H4 (cell line): ENCODE results near the gene CCDC93. TPM values are rescaled to one million over a fixed set of nuclear protein-coding genes. Genes with fewer than 3 reads are reported as not detected.
"Not testable (repeated sequence)": the region's sequence is repeated elsewhere in the genome, so short reads cannot be mapped to it uniquely, and the experiment has no call there.

ENCODE experiments used
- DNase-seq: peaks from one replicate; pipeline ENCODE4 v3.0.0-alpha.2; 2015; ENCODE audit warnings: low spot score
- total RNA-seq: library from RNA; depleted of rRNA; stranded (reverse); fragments of >200 nt; shearing (Covaris generic); gene quantifications from 2 replicates; pipeline ENCODE4 v1.2.3, GENCODE V29; 2014

The CCDC93 gene
- total RNA-seq, 1 experiment from 2014 or later, result 8.1 TPM

DNA sequence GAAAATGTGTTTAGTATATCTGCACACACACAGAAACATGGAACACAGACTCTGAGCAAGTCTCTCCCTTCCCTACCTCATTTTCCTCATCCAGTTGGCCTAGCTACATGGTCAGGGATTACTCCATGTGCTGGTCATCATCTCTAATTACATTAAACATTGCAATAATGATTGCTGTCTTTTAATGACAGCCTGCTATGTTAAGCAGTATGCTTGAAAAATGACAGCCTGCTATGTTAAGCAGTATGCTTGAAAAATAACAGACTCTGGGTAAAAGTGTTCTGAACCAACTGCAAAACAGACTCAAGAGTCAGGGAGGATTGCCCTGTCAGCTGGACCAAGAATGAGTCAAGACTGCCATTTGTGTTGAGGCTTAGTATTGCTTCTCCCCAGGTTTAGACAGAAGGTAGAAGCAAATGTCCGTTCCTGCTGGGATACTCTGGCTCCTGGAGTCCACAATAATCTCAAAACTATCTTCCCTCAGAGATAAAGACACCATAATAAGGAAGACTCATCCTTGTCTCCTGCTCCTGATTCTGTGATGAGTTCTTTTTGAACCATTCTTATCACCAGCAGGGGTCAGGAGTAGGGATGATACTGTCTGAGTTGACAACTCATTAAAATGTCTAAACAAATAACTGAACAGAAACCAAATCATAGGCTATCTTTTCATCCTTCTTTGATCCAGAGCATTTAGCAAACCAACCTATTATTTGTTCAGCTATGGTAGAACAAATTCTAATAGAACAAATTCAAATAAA lies 57.7 kb downstream of the CCDC93 start:
- DNase-seq, result no peak

DNA sequence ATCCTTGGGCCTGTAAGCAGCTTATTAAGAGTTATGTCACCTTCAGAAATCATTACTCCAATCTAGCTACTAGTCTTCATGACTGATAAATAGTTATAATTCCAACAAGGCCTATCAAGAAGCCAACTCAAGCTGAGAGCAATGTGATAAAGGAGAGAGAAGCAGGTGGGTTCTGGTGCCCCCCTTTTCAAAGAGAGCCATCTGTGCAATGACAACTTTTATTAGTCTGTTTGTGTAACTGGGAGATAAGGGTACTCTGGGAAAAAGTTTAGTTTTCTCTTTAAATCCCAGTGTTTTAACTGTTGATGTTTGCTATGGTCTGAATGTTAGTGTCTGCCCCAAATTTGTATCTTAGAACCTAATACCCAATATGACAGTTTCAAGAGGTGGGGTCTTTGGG lies 60.6 kb downstream of the CCDC93 start:
- DNase-seq, result no peak

DNA sequence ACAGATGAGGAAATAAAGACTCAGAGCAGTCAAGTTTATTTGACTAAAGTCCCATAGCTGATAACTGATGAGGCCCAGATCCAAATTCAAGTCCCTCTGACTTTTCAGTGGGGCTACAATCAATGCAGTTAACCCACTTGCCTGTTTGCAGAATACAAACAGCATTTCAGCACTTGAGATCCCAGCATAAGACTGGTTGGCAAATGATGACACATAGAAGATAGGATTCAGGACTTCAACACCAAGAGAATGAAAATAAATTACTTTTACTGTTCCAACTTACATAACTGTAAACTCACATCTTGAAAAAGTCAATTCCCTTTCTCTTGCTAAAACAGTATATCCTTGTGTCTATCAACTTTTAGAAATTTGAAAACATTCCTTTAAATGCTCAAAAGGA lies 61.2 kb downstream of the CCDC93 start:
- no peak for DNase-seq

DNA sequence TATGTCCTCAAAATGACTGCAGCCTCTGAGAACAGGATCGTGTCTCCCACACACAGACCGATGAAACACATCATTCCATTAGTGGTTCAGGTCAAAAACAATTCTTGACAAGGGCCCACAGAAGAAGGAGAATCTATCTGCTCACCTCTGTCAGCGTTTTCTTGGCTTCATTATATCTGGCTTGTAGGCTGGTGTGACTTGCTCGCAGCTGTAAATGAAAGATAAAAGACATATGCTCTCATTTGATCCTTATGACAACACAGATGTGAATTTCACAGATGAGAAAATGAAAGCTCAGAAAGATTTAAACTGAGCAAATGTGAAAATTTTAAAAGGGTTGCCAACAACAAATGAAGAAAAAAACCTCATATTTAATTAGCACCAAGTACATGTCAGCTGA lies 61.6 kb downstream of the CCDC93 start:
- no peak for DNase-seq

DNA sequence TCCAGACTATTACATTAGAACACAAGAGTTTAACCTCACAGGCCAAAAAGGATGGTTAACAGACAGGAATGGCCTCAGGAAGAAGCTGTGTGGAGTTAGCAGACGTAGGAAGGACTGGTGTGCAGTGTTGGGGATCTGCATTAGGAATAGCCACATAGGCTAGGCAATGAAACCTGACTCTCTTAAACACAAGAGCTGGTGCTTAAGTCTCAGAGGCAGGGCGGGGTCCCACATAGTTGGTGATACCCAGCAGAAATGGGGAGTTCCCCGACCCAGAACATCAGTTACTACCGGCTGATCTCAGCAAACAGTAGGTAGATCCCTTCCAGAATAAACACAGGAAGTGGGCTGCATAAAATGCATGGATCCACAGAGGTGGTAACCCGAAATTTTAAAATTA lies 64.1 kb downstream of the CCDC93 start:
- no peak for DNase-seq

DNA sequence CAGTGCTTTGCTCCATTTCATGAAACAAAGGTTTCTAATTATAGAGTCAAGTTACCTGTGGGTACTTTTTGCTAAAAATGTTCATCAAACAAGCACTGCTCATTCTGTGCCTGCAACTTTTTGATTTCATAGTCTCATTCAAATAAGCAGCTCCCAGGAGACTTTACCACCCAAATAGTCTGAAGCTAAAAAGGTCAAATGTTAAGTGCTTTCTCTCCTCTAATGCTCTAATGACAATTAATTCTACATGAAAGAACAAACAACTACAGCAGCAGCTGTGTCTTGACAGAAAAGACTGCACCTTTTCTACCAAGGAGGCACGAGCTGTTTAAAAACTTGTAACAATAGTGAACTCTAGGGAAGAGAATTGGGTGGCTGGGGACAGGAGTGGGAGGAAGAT lies 65.3 kb downstream of the CCDC93 start:
- DNase-seq, result no peak

DNA sequence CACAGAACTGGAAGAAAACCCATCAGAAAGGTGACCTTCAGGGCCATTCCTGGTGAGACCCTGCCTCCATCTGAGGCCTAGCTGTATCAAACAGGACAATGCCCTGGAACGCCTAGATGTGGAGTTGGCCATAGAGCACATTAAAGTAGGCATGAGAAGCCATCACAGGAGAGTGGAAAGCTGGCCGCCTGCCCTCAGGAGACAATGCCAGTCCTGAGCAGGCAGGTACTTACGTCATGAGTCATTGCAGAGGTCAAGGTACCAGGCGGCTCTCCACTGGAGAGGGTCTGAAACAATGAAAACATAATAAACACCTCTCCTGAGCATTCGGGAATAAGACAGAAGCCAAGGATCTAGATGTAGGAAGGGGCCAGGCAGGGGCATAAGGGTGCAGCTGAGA lies 68.6 kb downstream of the CCDC93 start:
- DNase-seq, result no peak

DNA sequence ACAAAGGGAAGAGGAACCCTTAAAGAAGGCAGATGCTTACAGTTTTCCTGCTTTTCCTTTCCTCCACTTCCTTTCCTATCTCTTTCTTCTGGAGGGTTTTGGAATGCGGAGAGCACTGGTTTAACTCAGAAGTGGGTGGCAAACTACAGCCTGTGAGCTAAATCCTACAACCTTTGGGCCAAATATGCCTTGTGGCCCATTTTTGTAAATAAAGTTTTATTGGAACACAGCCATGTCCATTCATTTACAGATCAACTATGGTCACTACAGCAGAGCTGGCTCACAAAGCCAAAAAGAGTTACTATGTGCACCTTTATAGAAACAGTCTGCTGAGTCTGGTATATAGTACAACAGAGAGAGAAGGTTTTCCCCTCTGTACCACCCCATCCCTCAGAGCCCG lies 69.1 kb downstream of the CCDC93 start:
- DNase-seq, result no peak

DNA sequence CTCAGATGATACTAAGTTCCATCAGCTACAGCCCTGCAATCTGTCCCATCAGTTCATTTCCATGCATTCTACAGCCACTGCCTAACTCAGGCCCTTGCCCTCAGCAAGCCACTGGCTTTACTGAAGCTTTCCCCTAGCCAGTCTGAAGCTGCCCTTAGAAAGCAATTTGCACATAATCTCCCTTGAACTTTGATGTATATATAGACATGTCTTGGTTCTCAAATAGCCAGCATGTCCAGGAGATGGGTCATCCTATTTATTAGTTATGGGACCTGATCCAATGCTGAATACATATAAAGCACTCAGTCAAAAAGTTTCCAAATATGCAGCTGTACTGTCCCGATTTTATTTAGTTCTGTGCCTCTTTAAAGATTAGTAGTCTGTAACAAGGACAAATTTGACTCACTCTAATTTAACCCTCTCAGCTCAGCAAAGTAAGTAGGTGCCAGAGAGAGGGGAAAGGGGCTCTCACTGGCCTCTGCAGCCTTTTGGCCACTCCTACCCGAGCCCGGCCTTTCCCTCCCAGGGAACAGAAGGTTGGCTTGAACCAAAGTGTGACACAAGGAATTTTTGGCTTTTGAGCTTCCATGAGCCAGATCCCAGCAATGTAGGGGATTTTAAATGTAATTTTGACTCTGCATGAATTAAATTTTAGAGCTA lies 70.7 kb downstream of the CCDC93 start:
- no peak for DNase-seq

DNA sequence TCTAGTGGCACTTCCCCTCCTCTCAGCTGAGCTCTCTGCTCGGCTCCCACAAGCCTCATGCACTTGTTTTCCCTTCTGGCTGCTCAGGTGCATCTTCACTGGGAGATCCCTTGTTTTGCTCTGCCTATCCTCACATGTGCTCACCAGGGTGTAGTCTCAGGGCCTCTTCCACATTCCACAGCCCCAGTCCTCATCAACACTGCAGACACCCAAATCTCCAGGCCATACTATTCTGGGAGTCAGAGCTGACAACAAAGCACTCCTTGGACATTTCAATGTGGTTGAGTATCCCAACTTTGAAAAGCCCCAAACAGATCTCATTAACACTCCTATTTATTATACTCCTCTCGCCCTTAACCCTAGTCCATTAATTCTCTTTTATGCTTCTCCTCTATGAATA lies 71.3 kb downstream of the CCDC93 start:
- DNase-seq, result no peak

DNA sequence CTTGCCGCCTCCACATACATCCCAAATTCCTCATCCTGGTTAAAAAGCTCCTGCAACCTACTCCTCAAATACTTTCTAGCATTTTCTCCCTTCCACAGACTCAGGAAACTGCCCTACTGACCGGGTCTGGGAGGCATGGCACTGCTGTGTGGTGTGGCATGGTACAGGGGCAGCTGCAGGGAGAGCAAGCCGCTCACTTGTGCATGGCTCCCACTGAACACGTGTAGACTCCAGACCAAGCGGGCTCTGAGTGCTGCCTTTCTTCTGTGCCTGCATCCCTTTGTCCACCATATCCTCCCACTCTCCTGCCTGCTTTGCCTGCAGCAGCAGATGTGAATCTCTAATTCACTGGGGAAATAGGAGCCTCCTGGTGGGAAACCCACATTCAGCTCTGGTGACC lies 72.2 kb downstream of the CCDC93 start:
- no peak for DNase-seq

DNA sequence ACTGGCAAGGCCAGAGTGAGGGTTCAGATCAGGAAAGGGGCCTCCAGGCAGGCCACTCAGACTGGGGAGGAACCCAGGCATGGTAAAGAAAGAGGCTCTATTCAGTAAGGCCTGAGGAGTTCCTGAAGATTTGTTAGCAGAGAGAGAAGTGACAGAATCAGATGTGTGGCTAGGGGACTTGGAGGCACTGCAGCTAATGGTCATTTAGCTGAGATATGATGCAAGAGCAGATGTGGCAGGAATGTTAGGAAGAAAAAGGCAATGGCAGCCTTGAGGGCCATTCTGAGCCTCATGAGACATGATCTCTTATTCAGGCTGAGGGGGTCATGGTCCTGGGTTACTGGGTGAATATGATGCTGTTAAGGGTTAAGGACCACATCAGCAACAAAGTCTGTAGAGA lies 73.4 kb downstream of the CCDC93 start:
- DNase-seq, result no peak

DNA sequence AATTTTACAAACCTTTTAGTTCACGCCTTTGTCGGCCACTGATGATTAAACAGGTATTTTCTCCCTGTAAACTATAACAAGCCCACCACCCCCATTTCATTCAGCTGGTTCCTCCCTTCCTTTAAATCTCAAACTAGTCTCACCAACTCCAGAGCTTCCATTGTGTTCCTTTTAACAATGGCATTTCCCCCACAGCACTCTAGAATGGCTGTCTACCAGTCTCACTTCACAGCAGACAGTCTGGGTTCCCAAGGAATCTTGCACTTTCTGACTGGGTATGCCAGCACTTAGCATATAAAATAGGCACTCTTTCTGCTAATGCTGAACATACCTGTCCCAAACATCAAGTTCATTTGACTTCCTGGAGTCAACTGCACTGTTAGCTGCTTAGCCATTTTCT lies 75.3 kb downstream of the CCDC93 start:
- no peak for DNase-seq

DNA sequence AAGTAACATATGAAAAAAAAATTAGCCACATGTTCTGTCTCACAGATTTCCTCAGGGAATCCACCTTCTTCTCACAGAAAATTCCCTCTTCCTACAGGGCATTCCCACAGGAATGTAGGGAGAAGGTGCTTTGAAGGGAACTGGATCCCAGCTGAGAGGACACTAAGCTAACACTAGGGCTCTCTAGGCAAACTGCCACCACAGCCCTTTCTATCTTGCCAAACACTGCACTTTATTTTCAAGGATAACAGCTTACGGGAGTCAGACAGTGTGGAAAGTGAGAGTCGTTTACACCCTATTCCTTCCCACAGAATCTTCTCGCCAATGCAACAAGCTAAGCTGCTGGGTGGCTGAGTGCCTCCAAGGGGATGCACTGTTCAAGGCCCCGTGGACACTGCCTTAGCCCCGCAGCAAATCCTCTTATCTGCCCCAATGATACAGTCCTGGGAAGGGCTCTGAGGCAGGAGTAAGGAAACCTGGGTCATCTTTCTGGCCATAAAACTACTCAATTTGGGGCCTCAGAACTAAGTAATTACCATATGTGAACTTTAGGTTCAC lies 76.9 kb downstream of the CCDC93 start:
- DNase-seq, result no peak

DNA sequence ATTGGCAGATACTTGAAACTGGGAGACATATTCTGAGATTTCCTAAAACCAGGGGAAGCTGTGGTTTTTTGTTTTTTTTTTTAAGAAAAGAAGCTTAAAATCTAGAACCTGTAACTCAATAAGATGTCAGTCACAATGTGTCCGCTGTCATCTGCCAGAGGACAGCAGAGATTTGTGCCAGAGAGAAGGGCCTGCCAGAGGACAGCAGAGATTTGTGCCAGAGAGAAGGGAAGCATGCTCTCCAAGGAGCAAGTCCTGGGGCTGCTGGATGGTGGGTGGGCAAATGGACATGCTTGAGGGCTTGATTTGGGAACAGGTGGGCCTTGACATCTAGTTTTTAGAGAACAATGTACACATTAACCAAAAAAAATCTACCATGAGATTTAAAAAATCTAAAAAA lies 77.9 kb downstream of the CCDC93 start:
- DNase-seq, result no peak

DNA sequence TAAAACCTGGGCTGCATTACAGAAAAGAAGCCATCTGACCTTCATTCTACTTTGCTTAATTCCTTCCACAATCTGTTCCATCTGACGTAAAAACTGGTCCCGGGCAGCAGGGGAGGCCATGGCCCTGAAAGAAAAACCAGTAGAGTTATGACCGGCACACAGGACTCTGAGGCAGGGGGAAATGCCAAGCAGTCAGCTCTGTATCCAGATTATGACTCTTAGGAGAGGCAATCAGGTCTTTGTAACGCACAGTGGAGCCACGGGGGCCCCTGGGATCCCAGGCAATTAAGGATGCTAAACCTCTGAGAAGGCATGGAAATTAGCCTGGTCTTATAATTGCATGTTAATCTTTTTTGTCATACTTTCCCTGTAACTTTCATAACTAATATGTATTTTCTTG lies 78.4 kb downstream of the CCDC93 start:
- no peak for DNase-seq

DNA sequence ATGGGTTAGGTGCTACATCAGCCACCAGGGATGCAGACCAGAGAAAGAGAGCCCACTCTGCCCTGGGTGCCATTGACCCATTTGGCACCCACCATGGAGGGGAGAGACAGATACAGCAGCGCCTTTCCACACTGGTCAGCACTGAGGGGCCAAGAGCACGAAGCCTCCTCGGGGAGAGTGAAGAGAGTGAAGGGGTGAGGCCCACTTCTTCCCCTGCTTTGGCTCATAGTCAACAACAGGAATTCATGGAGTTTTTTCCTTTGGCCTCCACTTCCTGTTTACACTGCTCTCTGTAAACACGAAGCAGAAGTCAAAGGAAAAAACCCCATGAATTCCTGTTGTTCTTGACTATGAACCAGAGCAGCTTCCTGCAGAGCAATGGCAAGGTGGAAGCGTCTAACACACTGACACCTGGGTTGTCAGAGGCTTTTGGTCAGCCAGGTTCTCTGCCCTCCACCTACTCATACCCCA lies 80.0 kb downstream of the CCDC93 start:
- DNase-seq, result no peak

DNA sequence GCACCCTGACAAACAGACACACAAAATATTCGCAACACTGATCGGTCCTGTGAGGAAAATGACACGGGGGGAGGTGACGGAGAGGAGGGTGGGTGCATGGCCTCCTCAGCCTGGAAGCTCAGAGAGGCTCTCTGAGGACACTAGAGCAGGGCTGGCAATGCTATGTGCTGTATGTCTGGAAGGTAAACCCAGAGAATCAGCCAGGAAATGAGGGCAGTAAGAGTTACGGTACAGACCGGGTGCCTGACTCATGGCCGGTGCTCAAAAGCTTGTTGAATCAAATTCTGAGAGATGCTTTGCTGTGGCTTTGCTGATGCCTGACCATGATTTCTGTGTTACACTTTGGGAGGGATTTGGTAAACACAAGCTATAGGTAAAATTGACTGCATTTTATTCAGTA lies 81.9 kb downstream of the CCDC93 start:
- no peak for DNase-seq

DNA sequence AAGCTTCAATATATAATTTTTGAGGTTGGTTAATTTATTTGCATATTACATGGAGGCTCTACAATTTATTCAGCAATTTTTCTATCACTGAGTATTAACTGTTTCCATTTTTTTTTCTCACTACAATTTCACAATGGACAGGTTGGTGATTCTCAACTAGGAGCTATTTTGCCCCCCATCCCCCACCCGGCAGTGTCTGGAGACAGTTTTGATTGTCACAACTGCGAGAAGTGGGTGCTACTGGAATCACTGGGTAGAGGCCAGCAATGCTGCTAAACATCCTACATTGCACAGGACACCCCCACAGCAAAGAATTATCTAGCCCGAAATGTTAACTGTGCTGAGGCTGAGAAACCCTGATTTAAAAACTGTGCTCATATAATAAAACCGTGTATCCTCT lies 82.6 kb downstream of the CCDC93 start:
- DNase-seq, result no peak

DNA sequence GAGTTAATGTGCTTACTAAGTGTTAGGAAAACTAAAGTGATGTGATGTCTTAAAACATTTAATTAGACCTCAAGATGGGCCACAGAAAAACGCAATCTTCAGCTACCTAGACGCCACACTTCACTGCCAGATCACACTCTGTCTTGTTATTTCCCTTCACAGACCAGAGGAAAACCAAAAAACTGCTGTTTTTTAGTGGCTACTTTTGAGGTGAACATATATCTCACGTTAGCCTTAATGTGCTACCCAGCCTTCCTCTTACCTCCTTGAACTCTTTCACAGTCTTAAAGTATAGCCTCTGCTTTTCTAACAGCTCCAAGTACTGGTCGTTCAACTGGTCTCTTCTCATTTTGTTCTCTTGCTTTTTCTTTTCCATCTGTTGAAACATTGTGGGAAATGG lies 83.1 kb downstream of the CCDC93 start:
- no peak for DNase-seq

DNA sequence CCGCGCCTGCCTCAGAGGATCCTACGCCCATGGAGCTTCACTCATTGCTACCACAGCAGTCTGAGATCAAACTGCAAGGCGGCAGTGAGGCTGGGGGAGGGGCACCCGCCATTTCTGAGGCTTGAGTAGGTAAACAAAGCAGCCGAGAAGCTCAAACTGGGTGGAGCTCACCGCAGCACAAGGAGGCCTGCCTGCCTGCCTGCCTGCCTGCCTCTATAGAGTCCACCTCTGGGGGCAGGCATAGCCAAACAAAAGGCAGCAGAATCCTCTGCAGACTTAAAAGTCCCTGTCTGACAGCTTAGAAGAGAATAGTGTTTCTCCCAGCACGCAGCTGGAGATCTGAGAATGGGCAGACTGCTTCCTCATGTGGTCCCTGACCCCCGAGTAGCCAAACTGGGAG lies 90.4 kb downstream of the CCDC93 start:
- DNase-seq, result not testable (repeated sequence)

DNA sequence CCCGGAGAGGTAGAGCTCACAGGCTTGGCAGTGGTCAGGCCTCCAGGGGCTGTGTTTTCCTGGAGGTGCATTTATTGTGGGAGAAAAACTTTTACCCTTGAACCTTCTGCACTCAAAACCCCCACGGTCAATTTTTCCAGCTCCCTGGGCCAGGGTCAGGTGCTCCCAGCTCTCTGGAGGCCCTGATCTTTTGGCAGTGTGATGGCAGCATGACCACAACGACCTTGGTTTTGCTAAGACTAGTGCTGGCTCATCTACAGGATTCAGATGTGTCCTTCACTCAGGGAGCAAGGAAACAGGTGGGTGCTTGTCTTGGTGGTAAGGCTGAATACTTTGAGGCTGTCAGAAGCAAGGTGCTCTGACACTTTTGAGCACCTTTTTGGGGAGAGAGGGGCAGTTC lies 92.3 kb downstream of the CCDC93 start:
- DNase-seq, result no peak

DNA sequence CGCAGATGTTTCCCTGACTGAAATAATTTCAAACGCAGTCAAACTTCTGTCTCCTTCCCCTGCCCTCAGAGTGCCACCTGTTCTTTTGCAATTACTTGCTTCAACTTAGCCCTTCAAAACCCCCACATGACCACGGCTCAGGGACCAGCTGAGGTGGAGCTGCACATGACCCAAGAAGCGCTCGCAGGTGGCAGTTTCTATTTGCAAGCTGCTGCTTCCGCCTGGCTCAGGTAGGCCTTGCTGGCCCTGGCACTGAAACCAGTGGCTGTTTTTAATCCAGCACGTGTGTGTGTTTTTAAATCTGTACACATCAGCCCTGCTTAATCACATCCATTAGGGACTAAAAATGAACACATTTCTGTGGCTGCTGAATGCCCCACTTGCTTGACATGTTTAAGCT lies 95.3 kb downstream of the CCDC93 start:
- DNase-seq, result no peak
